ENCODE data around the gene DPH2. TPM values are rescaled to one million over a fixed set of nuclear protein-coding genes. Genes with fewer than 3 reads are reported as not detected.

Gene DPH2
- total RNA-seq, 2 experiments from 2014 or later: 29.6 to 34.1 TPM

DNA sequence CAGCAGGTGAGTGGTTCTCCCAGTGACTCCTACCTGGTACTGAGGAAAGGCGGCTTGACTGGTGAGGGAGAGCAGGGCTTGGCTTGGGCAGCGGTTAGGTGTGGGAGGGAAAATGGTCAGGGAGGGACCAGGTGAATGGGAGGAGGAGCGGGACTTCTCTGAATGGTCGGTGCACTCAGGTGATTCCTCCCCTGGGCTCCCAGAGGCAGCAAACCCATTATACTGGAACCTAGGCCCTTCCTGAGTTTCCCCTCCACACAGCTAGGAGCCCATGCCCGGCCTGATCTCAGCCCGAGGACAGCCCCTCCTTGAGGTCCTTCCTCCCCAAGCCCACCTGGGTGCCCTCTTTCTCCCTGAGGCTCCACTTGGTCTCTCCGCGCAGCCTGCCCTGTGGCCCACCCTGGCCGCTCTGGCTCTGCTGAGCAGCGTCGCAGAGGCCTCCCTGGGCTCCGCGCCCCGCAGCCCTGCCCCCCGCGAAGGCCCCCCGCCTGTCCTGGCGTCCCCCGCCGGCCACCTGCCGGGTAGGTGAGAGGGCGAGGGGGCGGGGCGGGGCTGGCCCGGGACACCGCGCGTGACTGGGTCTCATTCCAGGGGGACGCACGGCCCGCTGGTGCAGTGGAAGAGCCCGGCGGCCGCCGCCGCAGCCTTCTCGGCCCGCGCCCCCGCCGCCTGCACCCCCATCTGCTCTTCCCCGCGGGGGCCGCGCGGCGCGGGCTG is 33.9 kb upstream of the DPH2 start:
- ATAC-seq (no peak), DNase-seq (no peak)
- Mint-ChIP-seq H3K4me3 (no peak overlapping the region), H3K4me1 (ENCODE audit: low read depth) (peaks cover 18% of the 10 kb centered on the region), H3K9me3 (no peaks in the 10 kb centered on the region), H3K27me3 (peaks cover 25% of the 10 kb centered on the region), H3K36me3 (ENCODE audit: low read depth) (peaks cover 1% of the 10 kb centered on the region), H3K27ac (no peak overlapping the region)
- TF ChIP-seq, protein P1, sequence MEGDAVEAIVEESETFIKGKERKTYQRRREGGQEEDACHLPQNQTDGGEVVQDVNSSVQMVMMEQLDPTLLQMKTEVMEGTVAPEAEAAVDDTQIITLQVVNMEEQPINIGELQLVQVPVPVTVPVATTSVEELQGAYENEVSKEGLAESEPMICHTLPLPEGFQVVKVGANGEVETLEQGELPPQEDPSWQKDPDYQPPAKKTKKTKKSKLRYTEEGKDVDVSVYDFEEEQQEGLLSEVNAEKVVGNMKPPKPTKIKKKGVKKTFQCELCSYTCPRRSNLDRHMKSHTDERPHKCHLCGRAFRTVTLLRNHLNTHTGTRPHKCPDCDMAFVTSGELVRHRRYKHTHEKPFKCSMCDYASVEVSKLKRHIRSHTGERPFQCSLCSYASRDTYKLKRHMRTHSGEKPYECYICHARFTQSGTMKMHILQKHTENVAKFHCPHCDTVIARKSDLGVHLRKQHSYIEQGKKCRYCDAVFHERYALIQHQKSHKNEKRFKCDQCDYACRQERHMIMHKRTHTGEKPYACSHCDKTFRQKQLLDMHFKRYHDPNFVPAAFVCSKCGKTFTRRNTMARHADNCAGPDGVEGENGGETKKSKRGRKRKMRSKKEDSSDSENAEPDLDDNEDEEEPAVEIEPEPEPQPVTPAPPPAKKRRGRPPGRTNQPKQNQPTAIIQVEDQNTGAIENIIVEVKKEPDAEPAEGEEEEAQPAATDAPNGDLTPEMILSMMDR (IDR thresholded peaks at IDR 0.05): no peak
- intact Hi-C loops (cut with micrococcal nuclease): loop anchor here (2.0 kb wide), 1 partner anchor 173 kb away; no protein-coding TSS in a partner anchor
- ChIA-PET POLR2A (interaction anchor here (1.1 to 1.8 kb wide), 2 partner anchors 12 to 29 kb away, joined by 3 to 4 read pairs; no protein-coding TSS in a partner anchor), CTCF (interaction anchor here (0.9 to 12.8 kb wide), 45 partner anchors 10 to 709 kb away, joined by 3 to 307 read pairs (median 7); partner anchors contain the start of genes ATP6V0B, CCDC24, IPO13 and KDM4A)

DNA sequence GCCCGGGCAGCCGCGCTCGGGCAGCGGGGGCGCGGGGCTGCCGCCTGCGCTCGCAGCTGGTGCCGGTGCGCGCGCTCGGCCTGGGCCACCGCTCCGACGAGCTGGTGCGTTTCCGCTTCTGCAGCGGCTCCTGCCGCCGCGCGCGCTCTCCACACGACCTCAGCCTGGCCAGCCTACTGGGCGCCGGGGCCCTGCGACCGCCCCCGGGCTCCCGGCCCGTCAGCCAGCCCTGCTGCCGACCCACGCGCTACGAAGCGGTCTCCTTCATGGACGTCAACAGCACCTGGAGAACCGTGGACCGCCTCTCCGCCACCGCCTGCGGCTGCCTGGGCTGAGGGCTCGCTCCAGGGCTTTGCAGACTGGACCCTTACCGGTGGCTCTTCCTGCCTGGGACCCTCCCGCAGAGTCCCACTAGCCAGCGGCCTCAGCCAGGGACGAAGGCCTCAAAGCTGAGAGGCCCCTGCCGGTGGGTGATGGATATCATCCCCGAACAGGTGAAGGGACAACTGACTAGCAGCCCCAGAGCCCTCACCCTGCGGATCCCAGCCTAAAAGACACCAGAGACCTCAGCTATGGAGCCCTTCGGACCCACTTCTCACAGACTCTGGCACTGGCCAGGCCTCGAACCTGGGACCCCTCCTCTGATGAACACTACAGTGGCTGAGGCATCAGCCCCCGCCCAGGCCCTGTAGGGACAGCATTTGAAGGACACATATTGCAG is 33.2 kb upstream of the DPH2 start:
- DNase-seq (peak; percentile 27), ATAC-seq (peak; percentile 40)
- H3K36me3 Mint-ChIP-seq (ENCODE audit: low read depth): peaks cover 1% of the 10 kb centered on the region
- no peaks in the 10 kb centered on the region for H3K9me3 Mint-ChIP-seq
- peak overlapping the region; percentile 55 for H3K4me3 Mint-ChIP-seq
- peaks cover 18% of the 10 kb centered on the region for H3K4me1 Mint-ChIP-seq (ENCODE audit: low read depth)
- ChIA-PET POLR2A (interaction anchor here (0.7 to 1.0 kb wide), 2 partner anchors 9 to 124 kb away, joined by 3 read pairs; no protein-coding TSS in a partner anchor), CTCF (interaction anchor here (0.6 to 12.8 kb wide), 5 partner anchors 10 to 407 kb away, joined by 3 to 307 read pairs (median 12); partner anchors contain the start of gene IPO13)
- TF ChIP-seq, protein P1 (IDR thresholded peaks at IDR 0.05): no peak
- H3K27ac Mint-ChIP-seq: no peak overlapping the region
- intact Hi-C loops (cut with micrococcal nuclease): no loop called here
- peaks cover 25% of the 10 kb centered on the region for H3K27me3 Mint-ChIP-seq

DNA sequence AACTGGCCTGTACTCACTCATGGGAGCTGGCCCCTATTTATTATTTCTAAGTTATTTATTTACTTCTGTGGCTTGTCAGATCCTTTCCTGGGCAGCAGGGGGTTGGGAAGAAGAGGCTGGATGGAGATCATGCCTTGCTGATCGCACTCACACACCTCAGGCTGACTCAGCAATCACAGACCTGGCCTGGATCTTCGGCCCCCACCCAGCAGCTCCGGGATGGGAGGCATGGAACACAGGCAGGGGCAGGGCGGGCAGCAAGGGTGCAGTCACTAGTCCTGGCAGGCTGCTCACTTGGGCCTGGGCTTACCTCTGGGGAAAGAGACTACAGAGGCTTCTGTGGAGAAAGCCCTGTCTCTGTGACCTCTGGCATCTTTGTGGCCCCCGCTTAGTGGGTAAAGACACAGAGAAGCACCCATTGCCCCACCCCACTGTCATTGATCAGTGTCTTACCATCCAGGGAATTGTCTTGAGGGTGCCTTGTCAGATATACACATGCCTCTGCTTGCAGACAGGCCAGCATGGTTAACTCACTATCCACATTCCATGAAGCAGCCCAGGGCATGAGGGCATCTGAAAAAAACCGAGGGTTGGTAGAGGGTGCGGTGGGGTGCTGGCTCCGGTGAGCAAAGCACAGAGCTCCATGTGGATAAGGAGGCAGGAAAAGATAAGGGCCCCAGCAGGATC is 32.5 kb upstream of the DPH2 start:
- POLR2A ChIA-PET: interaction anchor here (0.7 to 1.0 kb wide), 2 partner anchors 8 to 125 kb away, joined by 3 read pairs; no protein-coding TSS in a partner anchor
- Mint-ChIP-seq H3K36me3 (ENCODE audit: low read depth) (peaks cover 1% of the 10 kb centered on the region), H3K27ac (no peak overlapping the region), H3K4me3 (no peak overlapping the region), H3K27me3 (peaks cover 25% of the 10 kb centered on the region), H3K4me1 (ENCODE audit: low read depth) (peaks cover 18% of the 10 kb centered on the region), H3K9me3 (no peaks in the 10 kb centered on the region)
- TF ChIP-seq, protein P1 (IDR thresholded peaks at IDR 0.05): no peak
- intact Hi-C loops (cut with micrococcal nuclease): no loop called here
- ATAC-seq (no peak), DNase-seq (no peak)
- CTCF ChIA-PET: interaction anchor here (1.0 to 12.8 kb wide), 4 partner anchors 9 to 170 kb away, joined by 3 to 307 read pairs (median 94); partner anchors contain the start of gene IPO13

DNA sequence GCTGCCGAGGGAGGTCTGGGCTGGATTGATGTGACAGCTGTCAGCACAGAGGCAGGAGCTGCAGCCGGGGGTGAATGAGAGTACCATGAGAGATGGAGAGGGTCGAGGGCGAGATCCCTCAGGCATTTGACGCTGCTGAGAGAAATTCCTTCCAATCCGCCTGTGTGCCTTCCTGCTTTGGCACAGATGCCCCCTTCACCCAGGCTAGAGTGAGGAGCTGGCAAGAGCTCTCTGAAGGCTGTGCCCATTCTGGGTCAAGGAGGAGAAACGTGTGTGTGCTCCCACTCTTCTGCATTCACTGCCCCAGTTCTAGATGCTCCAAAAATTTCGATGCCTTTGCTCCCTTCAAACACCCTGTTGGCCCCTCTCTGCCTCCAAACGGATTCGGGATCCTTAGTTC is 31.4 kb upstream of the DPH2 start:
- peaks cover 1% of the 10 kb centered on the region for H3K36me3 Mint-ChIP-seq (ENCODE audit: low read depth)
- ChIA-PET POLR2A (no interaction called here), CTCF (interaction anchor here (1.3 to 12.8 kb wide), 4 partner anchors 8 to 171 kb away, joined by 3 to 307 read pairs (median 3); no protein-coding TSS in a partner anchor)
- intact Hi-C loops (cut with micrococcal nuclease): no loop called here
- no peak for DNase-seq
- no peak overlapping the region for H3K27ac Mint-ChIP-seq
- no peaks in the 10 kb centered on the region for H3K9me3 Mint-ChIP-seq
- H3K27me3 Mint-ChIP-seq: peaks cover 14% of the 10 kb centered on the region
- H3K4me3 Mint-ChIP-seq: no peak overlapping the region
- TF ChIP-seq, protein P1 (IDR thresholded peaks at IDR 0.05): no peak
- ATAC-seq: no peak
- H3K4me1 Mint-ChIP-seq (ENCODE audit: low read depth): peaks cover 14% of the 10 kb centered on the region

All from activated CD8-positive, alpha-beta T cell treated with anti-CD3 and anti-CD28 coated beads for 36 hours (primary cell).